ENCODE measurements around the gene MTHFSD. TPM values are rescaled to one million over a fixed set of nuclear protein-coding genes. Genes with fewer than 3 reads are reported as not detected.
A peak's percentile ranks its signal among the peaks of the same experiment; 100 is the strongest.

The MTHFSD gene
- total RNA-seq, 1 experiment from 2014 or later, result 4.7 TPM

GRCh38 chr16:86499440-86499786 lies 55.6 kb downstream of the MTHFSD start:
- H3K9me3 ChIP-seq (ENCODE audit: control insufficient read depth, low read depth, low read length), result no peaks in the 10 kb centered on the region
- no peak overlapping the region for H4K5ac ChIP-seq (ENCODE audit: insufficient read length, low read depth, low read length)
- Mint-ChIP-seq H3K9me3 (peaks cover 0 to 20% of the 10 kb centered on the region in 2 experiments; a peak in 3 of 5 replicates), H3K4me1 (peaks cover 17 to 52% of the 10 kb centered on the region in 2 experiments), H3K4me3 (peak overlapping the region in 1 of 2 experiments; percentile 47; a peak in 1 of 5 replicates), H3K27me3 (ENCODE audit: low read depth) (peaks cover 99% of the 10 kb centered on the region), H3K27ac (no peak overlapping the region), H3K36me3 (ENCODE audit: insufficient read depth in 1 of 3, low read depth in 3 of 3) (no peaks in the 10 kb centered on the region; a peak in 1 of 7 replicates)
- H3K4me2 ChIP-seq (ENCODE audit: insufficient read depth, insufficient read length, low read length), result no peak overlapping the region
- WGBS (ENCODE audit: extremely low coverage, insufficient read length, low lambda C conversion rate), result no CpG with 5 or more reads among the region's 4 CpGs
- peaks cover 99% of the 10 kb centered on the region for H3K27me3 ChIP-seq (ENCODE audit: insufficient read depth, low read length)
- DNase-seq, result no peak
- no peak overlapping the region for H2BK120ac ChIP-seq (ENCODE audit: low read depth, low read length, poor library complexity, severe bottlenecking)
- H4K91ac ChIP-seq (ENCODE audit: insufficient read length, low read depth, low read length), result no peak overlapping the region
- no peak overlapping the region for H2AK5ac ChIP-seq (ENCODE audit: insufficient read length, low read length)
- no peaks in the 10 kb centered on the region for H4K20me1 ChIP-seq (ENCODE audit: control insufficient read depth, insufficient read depth, insufficient read length)
- no peak overlapping the region for H2BK15ac ChIP-seq (ENCODE audit: low read depth, low read length)
- H2BK20ac ChIP-seq (ENCODE audit: low read depth, low read length, poor library complexity, severe bottlenecking), result no peak overlapping the region
- H3K4me1 ChIP-seq (ENCODE audit: insufficient read depth, low read length), result peaks cover 3% of the 10 kb centered on the region; the same call in 1 of the 2 replicates
- no peaks in the 10 kb centered on the region for H3K23me2 ChIP-seq (ENCODE audit: insufficient read length, low read depth, low read length, poor library complexity, severe bottlenecking)
- H4K8ac ChIP-seq (replicated peaks; ENCODE audit: insufficient read length, low read depth, low read length), result no peak overlapping the region
- no peak overlapping the region for H3K56ac ChIP-seq (ENCODE audit: insufficient read length, low read depth, low read length)
- no peak overlapping the region for H3K23ac ChIP-seq (ENCODE audit: insufficient read length, low read depth, low read length)
- H3K4ac ChIP-seq (ENCODE audit: low read depth, low read length), result no peak overlapping the region
- no peaks in the 10 kb centered on the region for H3K79me1 ChIP-seq (ENCODE audit: insufficient read depth, low read depth, low read length, poor library complexity, severe bottlenecking)
- no peak for TF ChIP-seq CTCF (conservative IDR thresholded peaks at IDR 0.05)
- H2BK12ac ChIP-seq (ENCODE audit: insufficient read length, low read depth, low read length), result no peak overlapping the region
- no peak overlapping the region for H3K27ac ChIP-seq (ENCODE audit: insufficient read length, low read depth, low read length)
- no peak overlapping the region for H3K9ac ChIP-seq (ENCODE audit: extremely low read depth, insufficient read length, low read length)
- H2BK5ac ChIP-seq (ENCODE audit: insufficient read length, low read length), result no peak overlapping the region
- H3K14ac ChIP-seq (ENCODE audit: insufficient read depth, low read length), result no peak overlapping the region
- H2AFZ ChIP-seq (ENCODE audit: low read length), result no peak overlapping the region
- no peaks in the 10 kb centered on the region for H3K79me2 ChIP-seq (ENCODE audit: insufficient read depth, low read length)
- H3T11ph ChIP-seq (ENCODE audit: low read length), result no peak overlapping the region
- H3K18ac ChIP-seq (ENCODE audit: insufficient read length, low read depth, low read length), result no peak overlapping the region
